Panc1 (cell line): ENCODE results near the gene PSRC1.

Source experiments
- CTCF ChIP-seq: fragments of 450-650 bp; IDR thresholded peaks from 2 replicates; pipeline ENCODE4 v1.5.1; 2017; ENCODE audit warnings: mild to moderate bottlenecking
- POLR2AphosphoS5 ChIP-seq: IDR thresholded peaks from 2 replicates; pipeline ENCODE4 v1.6.1; 2012; ENCODE audit warnings: mild to moderate bottlenecking, low read depth, low read length, moderate library complexity
- REST ChIP-seq, 2 experiments: IDR thresholded peaks; 2 replicates each; pipeline ENCODE4 v1.6.1; 2011 to 2012; ENCODE audit warnings: low read depth in 2 of 2, control low read depth in 1 of 2, low read length in 1 of 2, mild to moderate bottlenecking in 1 of 2, moderate library complexity in 1 of 2; ENCODE audit not compliant: insufficient read depth in 1 of 2
- SIN3A ChIP-seq: IDR thresholded peaks from 2 replicates; pipeline ENCODE4 v1.6.1; 2012; ENCODE audit warnings: low read depth, mild to moderate bottlenecking, low read length, moderate library complexity, borderline replicate concordance; ENCODE audit not compliant: insufficient read depth

- no peak for TF ChIP-seq CTCF
- no peak for TF ChIP-seq SIN3A
- TF ChIP-seq REST (IDR thresholded peaks at IDR 0.05; ENCODE audit: insufficient read depth in 1 of 2, low read depth in 2 of 2, low read length in 1 of 2) = no peak
- no peak for TF ChIP-seq POLR2AphosphoS5
These were observed 33.9 kb downstream of the PSRC1 start, which contains the start of gene CELSR2 for GRCh38 chr1:109248797-109249629.
